NCI-H128 (cell line): ENCODE measurements around the gene RNASEH1.

ENCODE experiments used
- DNase-seq: peaks from one replicate; lab custom pipeline; 2025; ENCODE audit not compliant: unreplicated experiment; lab: John Stamatoyannopoulos, UW

The RNASEH1 gene, protein sequence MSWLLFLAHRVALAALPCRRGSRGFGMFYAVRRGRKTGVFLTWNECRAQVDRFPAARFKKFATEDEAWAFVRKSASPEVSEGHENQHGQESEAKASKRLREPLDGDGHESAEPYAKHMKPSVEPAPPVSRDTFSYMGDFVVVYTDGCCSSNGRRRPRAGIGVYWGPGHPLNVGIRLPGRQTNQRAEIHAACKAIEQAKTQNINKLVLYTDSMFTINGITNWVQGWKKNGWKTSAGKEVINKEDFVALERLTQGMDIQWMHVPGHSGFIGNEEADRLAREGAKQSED

DNA sequence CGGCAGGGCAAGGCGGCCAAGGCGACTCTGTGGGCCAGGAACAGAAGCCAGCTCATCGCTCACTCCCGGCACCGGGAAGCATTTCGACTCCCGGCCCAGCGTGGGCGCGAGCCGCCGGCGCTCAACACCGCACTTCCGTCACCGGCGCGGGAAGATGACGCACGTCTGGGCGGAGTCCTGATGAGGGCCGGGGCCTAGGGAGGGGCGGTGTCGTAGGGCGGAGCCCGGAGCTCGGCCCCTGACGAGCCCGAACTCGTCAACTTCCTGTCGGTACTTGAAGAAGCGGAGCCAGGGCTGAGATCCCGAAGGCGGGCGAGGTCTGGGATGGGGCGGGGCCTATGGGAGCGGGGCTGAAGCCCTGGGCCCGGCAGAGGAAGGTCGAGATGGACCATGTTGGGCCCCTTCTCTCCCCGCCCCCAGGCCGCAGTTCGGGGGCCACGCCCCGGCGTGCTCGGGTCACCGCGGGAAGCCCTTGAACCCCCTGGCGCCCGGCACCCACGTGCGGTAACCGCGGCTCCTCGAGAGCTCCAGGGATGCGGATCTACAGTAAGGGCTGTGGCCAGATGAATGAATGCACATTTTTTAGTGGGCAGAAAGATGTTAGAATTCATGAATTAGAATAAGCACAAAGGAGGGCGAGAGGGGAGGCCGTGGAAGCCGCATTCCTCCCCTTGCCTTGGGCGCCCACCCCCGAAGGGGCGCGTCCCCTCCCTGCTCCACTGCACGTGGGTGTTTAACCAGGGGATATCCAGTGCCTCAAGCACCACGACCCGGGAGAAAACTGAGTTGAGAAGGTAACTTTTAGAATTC lies at the start of gene RNASEH1:
Gene RNASEH1 (minus strand): TSS at position 129 of the 810 bp plus-strand sequence. CDS start 73 bp downstream, at position 56.
- peak; percentile 93 for DNase-seq

DNA sequence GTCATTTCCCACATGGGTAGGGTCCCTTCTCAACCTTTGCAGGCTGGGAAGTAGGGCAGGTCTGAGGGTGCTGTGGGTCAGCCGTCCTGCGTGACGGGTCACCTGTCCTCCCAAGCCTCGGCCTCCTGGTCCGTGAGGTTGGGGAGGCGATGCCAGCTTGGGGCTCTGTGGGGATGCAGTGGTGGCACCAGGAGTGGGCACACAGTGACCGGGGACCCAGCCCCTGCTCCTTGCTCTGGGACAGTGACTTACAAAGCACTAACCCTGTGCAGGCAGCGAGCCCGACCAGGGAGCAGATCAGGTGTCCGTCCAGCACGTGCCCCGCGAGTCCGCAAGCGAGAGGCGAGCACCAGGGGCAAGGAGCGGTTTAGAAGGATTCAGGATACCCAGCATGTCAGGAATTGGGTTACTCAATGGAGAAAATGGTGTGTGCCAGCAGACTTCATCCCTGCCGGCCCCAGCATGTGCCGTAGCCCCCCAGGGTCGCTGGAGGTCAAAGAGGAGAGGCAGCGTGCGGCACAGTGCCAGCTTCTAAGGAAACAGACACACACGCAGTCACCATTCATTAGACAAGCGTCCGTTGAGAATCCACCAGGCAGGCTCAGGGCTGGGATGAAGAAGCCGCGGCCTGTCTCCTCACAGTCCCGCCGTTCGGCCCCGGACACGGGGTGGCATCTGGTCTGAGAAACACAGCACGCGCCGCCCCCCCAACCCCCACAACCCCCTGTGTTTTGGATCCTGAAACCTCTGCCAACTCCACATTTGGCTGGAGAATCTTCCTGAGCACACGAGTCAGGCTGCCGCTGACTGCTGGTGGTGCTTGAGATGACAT lies 48.5 kb upstream of the RNASEH1 start:
- DNase-seq = no peak

DNA sequence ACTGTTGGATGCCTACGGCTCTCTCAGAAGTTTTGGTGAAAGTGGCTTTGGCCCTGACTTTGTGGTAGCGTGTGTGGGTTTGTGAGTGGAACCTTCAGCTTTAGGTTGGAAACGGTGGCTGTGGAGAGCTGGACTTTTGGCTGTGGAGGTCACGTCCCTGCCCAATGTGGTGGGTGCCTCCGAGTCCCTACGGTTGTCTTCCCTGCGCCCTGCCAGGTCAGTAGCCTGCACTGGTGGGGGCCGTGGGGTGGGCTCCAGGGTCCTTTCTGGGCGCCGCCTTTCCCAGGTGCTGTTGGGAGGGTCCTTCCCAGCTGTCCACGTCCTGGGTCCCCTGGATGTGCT lies 47.9 kb upstream of the RNASEH1 start:
- DNase-seq = no peak

DNA sequence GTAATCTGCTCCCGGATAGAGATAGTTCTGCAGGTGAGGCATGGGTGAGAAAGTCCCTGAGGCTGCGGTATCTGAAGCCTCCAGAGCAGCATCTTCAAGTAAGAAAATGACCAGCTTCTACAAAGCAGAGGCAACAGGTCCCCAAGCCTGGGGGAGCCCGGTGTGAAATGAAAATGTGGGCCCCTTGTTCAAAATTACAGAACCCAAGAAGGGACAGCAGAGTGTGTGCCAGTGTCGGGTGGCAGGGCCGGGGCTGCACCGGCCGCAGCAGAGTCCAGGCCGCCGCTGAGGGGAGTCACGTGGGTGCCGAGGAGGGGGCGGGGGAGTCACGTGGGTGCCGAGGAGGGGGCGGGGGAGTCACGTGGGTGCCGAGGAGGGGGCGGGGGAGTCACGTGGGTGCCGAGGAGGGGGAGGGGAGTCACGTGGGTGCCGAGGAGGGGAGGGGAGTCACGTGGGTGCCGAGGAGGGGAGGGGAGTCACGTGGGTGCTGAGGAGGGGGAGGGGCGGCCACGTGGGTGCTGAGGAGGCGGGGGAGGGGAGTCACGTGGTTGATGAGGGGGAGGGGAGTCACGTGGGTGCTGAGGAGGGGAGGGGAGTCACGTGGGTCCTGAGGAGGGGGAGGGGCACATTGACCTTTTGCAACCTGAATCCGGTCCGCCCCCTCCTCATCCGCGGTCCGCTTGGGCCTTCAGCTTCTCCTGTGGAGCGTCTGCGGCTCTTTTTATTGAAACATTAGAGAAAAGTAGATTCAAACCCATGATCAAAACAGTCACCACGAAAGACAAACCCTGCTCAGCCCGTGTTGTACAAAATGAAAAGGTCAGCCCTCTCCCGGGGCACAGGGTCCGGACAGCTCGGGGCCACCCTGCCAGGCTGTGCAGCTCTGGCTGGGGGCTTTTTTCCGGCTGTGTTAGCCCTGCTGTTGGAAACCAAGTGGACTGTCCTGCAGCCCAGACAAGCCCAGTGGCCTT lies 47.1 kb upstream of the RNASEH1 start:
- no peak for DNase-seq

DNA sequence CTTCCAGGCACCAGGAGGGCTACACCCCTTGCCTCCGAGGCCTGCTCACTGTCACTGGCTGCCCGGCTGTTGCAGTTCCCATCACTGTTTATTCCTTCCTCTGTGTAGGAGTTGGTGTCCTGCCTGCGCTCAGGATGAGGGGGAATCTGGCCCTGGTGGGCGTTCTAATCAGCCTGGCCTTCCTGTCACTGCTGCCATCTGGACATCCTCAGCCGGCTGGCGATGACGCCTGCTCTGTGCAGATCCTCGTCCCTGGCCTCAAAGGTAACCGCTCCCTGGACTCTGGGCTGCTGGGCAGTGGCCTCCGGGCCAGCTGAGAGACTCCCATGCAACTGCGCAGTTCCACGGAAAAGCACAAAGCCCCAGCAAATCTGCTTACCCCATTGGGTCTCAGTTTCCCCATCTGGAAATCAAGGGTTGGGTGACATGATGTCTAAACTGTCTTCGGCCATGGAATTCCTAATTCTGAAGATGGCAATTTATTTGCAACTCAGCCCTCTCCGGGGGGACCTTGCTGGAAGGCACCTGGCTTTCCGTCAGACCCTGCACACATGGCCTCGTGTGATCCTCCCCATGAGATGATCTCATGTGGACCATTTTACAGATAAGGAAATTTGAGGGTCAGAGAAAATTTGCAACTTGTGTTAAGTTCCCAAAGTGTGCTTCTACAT lies 46.2 kb upstream of the RNASEH1 start:
- DNase-seq = no peak

DNA sequence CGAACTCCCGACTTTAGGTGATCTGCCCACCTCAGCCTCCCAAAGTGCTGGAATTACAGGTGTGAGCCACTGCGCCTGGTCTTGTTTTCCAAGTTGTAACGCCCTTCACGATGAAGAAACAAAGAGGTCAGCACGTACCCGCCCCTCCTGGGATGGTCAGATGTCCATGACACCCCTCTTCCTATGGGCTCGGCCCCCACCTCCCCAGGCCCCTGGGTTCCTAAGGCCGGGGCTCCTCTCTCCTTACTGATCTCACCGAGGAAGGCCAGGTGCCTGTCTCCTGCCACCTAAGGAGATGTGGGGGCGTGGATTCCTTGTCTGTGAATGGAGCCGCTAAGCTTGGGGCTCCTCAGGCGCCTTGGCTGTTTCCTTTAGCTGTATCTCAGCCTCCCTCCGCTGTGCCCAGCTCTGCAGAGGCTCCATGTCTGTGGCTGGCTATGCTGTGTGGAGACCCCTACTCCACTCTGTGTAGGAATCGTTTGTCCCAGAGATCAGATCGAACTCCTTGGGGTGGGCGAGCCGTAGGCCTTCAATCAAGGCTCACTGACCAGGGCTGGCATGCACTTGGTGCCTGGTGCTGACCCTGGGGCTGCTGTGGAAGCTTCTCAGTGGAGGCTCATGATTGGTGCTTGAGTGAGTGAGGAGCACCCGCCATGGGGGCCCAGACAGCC lies 45.5 kb upstream of the RNASEH1 start:
- no peak for DNase-seq

DNA sequence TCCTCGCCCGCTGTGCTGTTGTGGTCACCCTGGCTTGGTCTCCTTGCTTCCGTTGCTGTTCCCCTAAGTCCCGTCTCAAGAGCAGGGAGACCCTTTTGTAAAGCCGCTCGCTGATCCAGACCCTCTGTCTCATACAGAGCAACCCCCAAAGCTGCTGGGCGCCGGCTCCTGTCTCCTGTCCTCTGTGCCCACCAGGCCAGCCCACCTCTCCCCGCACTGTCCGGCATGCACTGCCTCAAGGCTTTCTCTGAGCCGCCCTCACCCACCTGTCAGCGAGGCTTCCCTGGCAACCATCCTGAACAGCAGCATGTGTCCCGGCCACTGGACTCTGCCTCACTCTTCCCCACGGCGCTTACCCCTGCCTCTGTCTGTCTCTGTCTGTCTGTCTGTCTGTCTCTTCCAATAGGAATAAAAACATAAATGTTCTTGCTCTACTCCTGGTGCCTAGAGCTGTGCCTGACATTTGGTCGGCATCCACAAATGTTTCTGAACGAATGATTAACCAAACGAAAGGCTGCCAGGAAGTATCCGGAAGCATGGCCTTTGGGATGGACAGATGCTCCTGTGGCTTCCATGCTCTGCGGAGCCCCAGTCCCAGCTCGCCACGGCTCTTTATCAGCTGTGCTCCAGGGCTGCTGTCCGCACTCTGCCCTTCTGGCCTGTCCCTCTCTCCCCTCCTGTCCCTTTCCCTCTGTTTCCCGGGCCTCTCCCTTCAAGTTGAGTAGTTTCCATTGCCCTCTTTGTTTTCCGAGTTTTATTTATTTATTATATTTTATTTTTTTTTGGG lies 44.6 kb upstream of the RNASEH1 start:
- no peak for DNase-seq

DNA sequence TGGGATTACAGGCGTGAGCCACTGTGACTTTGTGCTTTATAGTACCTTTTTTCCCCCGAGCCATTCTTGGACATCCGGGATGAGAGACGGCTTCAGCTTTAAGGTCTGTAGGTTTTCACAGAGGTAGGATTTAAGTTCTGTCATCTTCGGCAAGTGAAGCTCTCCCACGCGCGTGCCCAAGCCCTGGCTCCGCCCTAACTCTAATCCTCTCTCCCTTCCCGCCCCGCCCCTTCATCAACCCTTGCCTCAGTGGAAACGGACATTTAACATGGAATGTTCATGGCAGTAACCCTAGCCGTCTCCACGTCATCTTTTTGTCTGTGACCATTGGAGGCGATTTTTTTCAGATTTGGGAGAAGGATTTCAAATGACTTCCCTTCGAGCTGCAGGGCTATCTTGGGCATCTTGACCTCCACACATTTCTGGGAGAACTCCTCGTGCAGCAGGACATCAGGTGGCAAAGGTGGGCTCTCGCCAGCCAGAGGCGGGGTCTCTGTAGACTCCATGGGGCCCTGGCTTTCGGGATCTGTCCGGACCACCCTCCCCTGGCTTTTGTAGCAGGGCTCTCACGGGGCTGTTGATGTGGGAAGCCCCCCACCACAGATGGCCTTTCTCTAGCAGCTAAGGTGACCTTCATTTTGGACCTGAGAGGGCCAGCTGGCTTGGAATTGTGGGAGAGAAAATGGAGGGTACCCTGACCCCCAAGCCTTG lies 43.6 kb upstream of the RNASEH1 start:
- no peak for DNase-seq

DNA sequence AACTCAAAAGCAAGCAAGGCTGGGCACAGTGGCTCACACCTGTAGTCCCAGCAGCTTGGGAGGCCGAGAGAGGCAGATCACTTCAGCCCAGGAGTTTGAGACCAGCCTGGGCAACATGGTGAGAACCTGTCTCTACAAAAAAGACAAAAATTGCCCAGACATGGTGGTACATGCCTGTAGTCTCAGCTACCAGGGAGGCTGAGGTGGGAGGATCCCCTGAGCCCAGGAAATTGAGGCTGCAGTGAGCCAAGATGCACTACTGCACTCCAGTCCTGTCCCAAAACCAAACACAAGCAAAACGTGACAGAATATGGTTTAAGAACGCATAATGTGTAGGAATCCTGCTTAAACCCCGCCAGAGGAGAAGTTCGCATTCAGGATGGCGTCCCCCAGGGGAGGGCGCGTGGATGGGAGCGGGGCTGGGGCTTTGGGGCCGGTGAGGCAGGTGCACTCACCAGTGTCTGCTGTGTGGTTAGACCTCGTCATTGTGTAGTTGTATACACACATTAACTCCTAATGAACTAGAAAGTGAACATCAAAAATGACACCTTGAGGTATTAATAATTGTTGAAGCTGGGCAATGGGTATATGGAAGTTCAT lies 42.2 kb upstream of the RNASEH1 start:
- DNase-seq = no peak

DNA sequence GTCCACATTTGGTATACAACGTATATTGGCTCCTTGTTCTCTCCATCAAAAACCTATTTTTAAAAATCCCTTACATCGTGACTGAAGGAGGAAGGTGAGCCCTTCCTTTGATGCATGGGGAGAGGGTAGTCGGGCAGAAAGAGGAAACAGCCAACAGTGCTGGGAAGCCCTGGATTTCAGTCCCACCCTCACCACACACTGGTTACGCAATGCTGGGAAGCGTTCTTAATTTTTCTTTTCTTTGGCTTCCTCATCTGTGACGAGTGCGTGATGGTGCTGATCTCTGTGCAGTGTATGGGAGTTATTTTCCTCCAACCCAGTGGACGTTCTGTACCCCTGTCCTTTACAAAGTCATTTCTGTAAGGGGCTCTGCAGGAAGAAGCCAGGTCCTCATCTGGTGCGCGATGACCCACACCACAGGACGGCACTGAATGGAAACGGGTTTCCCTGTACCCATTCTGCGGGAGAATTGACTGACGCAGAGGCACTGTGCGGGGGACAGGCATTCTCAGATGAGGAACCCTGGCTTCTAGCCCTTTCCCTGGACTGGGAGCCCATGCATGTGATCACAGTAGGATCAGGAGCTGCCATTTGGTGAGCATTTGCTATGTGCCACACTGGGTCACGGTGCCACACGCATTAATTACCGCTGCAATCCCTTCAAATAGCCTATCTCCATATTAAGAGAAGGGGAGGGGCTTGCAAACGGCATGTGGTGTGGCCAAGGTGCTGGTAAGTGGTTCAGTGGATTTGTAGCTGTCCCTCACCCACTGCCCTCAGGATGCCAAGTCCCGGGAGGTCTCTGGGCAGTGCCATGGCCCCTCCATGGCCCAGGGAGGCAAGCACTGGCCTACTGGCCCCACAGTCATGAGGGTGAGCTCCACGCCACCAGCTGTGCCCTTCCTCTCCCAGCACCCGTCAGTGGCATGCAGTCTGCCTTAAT lies 41.0 kb upstream of the RNASEH1 start:
- DNase-seq = no peak

DNA sequence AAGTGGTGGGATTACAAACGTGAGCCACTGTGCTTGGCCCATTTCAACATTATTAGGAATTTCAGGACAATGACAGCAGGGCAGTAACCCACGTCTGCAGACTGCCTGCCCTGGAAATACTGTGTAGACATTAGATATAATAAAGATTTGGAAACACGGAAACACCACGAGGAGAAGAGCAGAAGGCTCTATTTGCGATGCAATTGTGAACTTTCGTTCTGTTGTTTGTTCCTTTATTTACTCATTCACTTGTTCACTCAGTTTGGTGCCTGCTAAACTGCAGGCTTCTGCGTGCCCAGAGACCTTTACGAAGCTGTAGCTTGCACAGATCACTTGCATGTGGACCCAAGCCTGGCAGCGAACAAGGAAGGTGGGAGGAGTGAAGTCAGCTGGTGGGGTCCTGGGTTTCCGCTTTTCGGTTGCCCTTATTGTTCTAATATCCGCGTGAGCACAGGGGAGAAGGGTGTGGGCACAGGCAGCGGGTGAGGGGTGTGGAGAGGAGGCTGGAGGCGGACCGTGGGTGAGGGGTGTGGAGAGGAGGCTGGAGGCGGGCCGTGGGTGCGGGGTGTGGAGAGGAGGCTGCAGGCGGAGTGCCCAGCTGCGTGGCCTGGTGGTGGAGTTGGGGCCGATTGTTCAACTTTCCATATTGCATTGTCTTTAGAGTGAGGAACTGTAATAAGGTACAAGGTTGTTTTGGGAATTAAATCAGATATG lies 40.2 kb upstream of the RNASEH1 start:
- no peak for DNase-seq

DNA sequence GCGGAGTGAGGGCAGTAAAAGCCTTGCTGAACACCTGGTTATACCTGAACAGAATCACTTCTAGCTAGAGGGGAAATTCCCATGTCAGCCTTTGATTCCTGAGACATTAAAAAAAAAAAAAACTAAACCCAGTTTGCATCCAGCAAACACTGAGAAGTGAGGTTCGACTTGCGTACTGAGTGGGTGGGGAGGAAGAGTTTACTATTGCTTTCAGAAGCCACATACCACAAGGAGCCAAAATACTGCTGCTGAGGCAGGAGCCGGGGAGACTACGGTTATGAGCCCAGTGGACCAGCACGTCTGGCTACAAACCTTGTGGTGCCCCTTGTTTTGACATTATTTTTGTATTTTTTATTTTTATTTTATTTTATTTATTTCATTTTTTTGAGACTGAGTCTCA lies 39.4 kb upstream of the RNASEH1 start:
- DNase-seq = no peak

DNA sequence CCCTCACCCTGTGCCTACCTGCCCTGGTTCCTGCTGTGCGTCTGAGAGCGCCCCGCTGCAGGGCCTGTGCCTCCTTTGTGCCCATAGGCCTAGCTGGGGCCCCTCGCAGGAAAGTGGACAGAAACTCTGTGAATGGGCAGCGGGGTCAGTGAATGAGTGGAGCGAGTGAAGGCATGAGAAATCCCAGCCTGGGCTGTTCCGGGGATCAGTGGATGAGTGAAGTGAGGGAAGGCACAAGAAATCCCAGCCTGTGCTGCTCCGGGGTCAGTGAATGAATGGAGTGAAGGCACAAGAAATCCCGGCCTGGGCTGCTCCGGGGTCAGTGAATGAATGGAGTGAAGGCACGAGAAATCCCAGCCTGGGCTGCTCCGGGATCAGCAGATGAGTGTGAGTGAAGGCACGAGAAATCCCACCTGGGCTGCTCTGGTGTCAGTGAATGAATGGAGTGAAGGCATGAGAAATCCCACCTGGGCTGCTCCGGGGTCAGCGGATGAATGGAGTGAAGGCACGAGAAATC lies 38.8 kb upstream of the RNASEH1 start:
- DNase-seq = no peak

DNA sequence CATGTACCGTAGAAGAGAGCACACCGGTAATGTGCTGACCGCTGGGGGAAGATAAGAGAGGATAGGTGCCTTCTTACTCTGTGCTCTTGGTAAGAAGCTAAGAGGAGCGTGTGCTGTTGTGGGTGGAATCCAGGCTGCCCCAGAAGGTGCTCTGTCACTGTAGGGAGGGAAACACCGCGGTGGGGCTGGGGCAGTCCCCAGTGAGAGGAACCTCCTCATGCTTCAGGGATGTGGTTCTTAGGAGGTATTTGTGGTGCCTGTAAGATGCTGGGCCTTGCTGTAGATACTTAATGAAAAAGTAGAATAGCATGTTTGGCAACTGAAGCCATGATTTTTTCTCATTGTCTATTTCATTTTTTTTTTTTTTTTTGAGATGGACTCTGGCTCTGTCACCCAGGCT lies 37.9 kb upstream of the RNASEH1 start:
- DNase-seq = no peak

DNA sequence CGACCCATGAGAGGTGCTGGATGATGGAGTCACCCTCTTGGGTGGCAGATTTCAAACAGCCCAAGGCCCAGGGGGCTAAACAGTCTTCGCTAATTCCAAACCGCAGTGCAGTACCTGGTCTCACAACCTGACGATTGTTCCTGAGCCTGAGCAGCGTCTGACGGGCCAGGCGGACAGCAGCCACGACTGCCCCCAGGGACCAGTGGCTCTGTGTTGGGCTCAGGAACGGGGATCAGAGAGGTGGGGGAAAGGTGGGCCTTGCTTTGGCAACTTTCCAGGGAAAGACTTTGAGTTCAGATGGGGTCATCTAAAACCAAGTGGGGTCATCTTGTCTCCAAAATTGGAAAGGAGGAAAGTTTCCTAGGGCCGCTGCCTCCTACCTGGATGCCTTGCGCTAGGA lies 37.3 kb upstream of the RNASEH1 start:
- DNase-seq = no peak
